HG03103 (cell line): Measurements from ENCODE around the gene GAL3ST3.
"Not testable (repeated sequence)": the region's sequence is repeated elsewhere in the genome, so short reads cannot be mapped to it uniquely, and the experiment has no call there.

Experiments used
- ATAC-seq: cut with Tn5 transposase; IDR thresholded peaks from one replicate; pipeline ENCODE4 v1.9.1; 2021; ENCODE audit warnings: low read depth; ENCODE audit not compliant: unreplicated experiment

Gene GAL3ST3

DNA sequence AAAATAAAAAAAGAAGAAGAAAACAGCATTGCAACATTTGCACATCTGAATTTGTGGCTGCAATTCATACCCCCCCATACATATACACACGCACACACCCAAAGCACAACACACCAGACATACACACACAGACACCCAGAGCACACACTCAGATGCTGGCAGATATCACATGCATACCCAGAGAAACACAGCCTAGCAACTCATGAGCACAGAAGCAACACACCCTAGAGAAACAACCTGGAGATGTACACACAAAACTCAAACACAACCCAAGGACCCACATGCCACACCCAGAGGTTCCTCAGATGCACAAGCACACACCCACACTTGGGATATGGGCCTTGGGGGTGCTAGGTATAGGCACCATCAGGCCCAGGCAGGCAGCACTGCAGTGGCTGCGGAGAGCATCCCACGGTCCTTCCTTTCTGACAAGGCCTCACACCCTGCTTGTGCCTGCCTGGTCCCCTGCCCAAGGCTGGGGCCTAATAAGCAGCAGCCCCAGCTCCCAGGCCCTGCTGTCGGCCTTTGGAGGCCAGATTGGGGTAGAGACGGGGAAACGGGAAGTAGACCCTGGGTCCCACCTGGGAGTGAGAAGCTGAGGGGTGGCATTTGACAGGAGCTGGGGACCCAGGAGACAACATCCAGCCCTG is 34.0 kb downstream of the GAL3ST3 start:
- no peak for ATAC-seq

- ATAC-seq = no peak
These were observed 35.2 kb downstream of the GAL3ST3 start for GRCh38 chr11:66013762-66014100.

DNA sequence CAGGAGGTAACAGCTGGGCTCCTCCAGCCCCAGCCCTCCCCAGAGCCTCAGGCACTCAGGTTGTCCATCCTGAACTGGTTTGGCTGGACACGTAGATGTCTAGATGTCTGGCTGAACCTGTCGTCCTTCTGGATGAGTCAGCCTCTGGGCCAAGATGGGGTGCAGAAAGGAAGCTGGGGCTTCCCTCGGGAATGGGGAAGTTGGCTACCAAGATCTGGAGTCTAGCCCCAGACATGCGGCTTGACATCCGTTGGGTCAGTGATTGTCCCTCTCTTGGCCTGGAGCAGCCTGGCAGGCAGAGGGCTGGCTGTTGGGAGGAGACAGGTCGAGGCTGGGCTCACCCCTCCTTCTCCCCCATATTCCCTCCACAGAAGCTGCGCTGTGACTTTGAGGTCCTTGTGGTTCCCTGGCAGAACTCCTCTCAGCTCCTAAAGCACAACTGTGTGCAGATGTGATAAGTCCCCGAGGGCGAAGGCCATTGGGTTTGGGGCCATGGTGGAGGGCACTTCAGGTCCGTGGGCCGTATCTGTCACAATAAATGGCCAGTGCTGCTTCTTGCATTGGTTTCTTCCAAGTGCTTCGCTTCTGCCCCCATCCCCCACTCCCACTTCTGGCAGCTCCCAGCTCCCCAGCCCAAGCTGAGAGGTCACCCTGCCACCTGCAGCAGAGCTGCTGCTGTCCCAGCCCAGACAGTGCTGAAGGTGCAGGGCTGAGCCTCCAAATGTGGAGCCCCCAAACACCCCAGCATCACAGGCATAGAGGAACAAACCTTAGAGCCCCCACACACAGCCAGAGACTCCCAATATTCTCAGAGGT is 35.8 kb downstream of the GAL3ST3 start:
- no peak for ATAC-seq

GRCh38 chr11:66012371-66012945 is 36.5 kb downstream of the GAL3ST3 start:
- no peak for ATAC-seq

DNA sequence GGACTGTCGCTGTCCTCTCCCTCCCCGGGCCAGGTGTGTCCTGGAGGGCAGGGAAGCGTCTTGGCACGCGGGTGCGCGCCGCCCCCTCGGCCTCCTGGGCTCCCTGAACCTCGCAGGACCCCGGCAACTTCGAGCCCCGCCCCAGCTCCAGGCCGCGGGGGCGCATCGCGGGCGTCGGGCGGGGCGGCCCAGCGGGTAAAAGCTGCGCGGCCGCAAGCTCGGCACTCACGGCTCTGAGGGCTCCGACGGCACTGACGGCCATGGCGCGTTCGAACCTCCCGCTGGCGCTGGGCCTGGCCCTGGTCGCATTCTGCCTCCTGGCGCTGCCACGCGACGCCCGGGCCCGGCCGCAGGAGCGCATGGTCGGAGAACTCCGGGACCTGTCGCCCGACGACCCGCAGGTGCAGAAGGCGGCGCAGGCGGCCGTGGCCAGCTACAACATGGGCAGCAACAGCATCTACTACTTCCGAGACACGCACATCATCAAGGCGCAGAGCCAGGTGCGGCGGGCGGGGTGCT is 37.1 kb downstream of the GAL3ST3 start, which contains the start of gene CST6:
TSS of gene CST6 (plus strand) at position 224 of the 519 bp plus-strand sequence. CDS start at position 261, 37 bp downstream.
- ATAC-seq = no peak

DNA sequence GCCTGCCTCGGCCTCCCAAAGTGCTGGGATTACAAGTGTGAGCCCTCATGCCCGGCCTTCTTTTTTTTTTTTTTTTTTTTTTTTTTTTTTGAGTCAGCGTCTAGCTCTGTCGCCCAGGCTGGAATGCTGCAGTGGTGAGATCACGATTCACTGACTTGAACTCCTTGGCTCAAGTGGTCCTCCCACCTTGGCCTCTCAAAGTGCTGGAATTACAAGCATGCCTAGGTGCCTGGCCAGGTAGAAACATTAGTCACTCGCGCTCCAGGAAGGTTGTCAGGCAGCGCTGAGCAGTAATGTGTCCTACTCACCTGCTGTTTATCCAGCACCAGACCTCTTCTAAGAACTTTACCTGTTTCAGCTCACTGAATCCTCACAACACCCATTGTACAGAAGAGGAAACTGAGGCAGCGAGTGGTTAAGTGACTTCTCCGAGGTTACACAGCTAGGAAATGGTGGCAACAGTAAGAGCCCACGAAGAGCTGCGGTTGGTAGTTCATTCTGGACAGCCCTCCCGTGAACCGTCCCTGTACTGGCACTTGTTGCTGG is 37.6 kb downstream of the GAL3ST3 start:
- ATAC-seq = no peak

- not testable (repeated sequence) for ATAC-seq
These were observed 38.9 kb downstream of the GAL3ST3 start for GRCh38 chr11:66010036-66010435.

GRCh38 chr11:66008468-66009101 is 40.4 kb downstream of the GAL3ST3 start:
- no peak for ATAC-seq

GRCh38 chr11:66008095-66008467 is 40.9 kb downstream of the GAL3ST3 start:
- no peak for ATAC-seq

DNA sequence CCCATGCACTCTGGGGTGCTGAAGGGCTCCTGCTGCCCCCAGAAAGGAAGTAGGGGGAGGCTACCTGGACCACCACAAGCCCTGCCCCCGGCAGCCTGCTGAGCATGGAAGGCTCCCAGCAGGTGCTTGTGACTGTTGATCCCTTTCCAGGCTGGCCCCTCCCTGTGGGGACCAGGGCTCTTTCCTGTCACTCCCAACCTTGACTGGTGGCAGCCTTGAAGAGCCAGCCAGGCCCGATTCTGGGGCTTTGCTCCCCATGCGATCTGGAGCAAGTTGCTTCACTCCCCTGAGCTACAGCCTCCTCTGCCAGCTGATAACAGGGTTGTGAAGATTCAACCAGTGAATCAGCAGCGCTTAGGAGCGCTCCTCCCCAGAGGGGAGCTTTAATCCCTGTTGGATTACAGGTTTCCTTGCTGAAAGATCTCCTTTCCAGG is 41.7 kb downstream of the GAL3ST3 start:
- no peak for ATAC-seq

GRCh38 chr11:66006891-66007176 is 42.1 kb downstream of the GAL3ST3 start:
- ATAC-seq = no peak

DNA sequence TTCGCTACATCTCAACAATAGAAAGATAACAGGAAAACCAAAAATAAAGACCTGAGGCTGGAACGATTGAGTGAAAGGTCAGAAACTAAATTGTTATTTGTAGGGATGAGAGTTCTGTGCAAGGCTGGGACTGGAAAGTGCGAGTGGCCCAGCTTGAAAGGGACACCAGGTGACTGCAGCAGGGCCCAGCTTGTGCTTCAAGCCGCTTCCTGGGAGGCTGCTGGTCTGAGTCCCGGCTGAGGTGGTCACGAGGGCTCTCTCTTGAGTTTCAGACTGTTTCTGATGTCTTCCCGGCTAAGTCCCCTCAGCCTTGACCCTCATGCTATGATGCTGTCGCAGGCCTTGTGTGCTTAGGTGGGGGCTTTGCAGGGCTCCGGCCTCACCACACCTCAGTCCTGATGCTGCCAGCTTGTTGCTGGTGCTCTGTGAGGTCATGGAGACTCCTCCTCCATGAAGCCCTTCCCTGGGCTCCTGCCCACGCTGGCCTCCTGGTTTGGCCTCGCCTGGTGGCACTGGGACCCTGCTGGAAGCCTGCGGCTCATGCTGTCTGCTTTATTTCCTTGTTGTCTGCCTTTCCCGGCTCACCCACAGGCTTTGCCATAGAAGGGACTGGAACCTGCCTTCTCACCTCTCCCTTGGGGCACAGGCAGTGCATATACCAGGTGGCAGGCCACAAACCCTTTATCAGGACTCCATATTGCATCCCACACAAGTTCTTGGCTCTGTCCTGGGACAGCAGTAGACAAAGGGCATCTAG is 42.6 kb downstream of the GAL3ST3 start:
- ATAC-seq = no peak

GRCh38 chr11:66004186-66004585 is 44.8 kb downstream of the GAL3ST3 start:
- no peak for ATAC-seq

DNA sequence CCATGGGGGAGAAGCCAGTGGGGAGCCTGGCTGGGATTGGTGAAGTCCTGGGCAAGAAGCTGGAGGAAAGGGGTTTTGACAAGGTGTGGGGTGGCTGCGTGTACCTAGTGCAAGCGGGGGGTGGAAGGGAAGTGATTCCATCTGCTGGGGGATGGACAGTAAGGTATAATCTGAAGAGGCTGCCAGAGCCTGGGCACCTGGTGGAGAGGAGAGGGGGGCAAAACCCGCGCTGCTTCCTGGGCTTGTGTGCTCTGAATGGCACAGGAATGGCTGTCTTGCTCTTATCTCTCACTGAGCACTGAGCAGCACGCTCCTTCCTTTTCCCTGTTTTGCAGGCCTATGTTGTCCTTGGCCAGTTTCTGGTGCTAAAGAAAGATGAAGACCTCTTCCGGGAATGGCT is 45.7 kb downstream of the GAL3ST3 start:
- ATAC-seq = no peak

DNA sequence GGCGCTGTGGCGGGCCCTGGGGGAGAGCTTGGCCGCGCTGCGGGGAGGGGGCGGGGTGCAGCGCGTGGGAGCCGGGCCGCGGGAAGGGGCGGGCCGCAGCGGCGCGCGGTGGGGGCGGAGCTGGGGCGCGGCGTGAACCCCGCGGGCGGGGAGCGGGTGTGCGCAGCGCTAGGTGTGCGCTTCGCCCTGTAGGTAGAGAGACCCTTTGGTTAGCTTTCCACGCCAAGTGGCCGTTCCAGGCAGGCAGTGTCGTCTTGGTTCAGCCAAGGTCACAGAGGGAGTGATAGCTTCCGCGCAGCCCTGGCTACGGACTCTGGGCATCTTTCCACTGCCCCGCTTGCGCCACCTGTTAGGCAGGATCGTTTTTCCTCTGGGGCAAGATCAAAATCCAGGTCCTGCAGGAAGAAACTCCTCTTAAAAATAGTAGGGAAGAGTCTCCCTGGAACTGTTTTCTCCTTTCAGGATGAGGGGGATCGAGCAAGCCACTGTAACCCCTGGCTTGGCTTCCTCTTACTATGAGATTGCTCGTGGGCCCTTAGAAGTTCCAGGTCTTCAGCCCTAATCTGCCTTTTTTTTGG is 46.2 kb downstream of the GAL3ST3 start:
- ATAC-seq = peak; percentile 34

DNA sequence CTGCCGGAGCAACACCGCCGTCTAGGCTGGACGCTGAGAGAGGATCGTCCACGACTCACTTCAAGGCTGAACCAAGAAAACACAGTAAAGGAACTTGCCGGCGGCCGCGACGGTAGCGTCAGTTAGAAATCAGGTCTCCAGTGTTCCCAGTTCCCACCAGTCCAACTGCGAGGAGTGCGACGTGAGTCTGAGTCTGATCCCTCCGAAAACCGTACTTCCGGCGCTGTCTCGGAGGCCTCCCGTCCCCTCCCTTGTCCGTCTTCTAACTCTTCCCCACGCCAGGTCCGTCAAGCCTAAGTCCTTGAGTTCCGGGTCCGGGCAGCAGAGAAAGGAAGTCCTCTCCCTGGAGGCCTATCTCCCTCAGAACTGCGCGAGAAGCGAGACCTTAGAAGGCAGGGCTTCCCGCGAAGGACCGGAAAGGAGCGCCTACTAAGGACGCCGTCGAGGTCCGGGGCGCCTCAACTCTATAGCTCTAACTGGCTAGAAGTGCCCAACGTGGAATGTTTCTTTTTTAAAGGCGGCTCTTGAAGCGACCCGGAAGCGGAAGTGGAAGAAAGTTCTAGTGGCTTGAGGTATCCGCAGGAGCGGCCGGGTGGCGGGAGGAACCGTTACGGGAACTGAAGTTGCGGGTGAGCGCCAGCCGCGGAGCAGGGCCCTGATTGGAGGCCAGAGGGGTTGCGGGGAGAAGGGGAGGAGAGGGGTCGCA is 46.9 kb downstream of the GAL3ST3 start, which contains the start of the genes BANF1 and EIF1AD:
TSS of gene BANF1 (plus strand) at position 562 of the 706 bp plus-strand sequence. CDS start 748 bp downstream, outside the sequence.
TSS of gene EIF1AD (minus strand) at position 216 of the 706 bp plus-strand sequence. CDS start 1,768 bp downstream, outside the sequence.
- ATAC-seq = peak; percentile 57

- no peak for ATAC-seq
These were observed 51.7 kb downstream of the GAL3ST3 start for GRCh38 chr11:65997286-65997685.

- ATAC-seq = no peak
These were observed 56.9 kb downstream of the GAL3ST3 start for GRCh38 chr11:65992056-65992455.
